ENCODE results near the gene CRAT. TPM values are rescaled to one million over a fixed set of nuclear protein-coding genes. Genes with fewer than 3 reads are reported as not detected.
"Not testable (repeated sequence)": the region's sequence is repeated elsewhere in the genome, so short reads cannot be mapped to it uniquely, and the experiment has no call there.

The CRAT gene
- total RNA-seq, 2 experiments from 2014 or later, result 13.2 to 18.9 TPM

GRCh38 chr9:129126749-129127618 lies 16.4 kb upstream of the CRAT start:
- Mint-ChIP-seq H3K36me3 (ENCODE audit: low read depth) (peaks cover 21% of the 10 kb centered on the region), H3K4me1 (peaks cover 6% of the 10 kb centered on the region), H3K27me3 (no peaks in the 10 kb centered on the region), H3K9me3 (ENCODE audit: low read depth) (no peaks in the 10 kb centered on the region), H3K27ac (no peak overlapping the region), H3K4me3 (no peak overlapping the region)
- CTCF ChIA-PET, result interaction anchor here (0.5 to 3.2 kb wide), 5 partner anchors 13 to 770 kb away, joined by 3 to 11 read pairs (median 4); no protein-coding TSS in a partner anchor
- ATAC-seq (no peak), DNase-seq (no peak)
- POLR2A ChIA-PET, result interaction anchor here (0.7 kb wide), 1 partner anchor 388 kb away, joined by 3 read pairs; no protein-coding TSS in a partner anchor
- intact Hi-C loops (cut with DNase I, micrococcal nuclease), result no loop called here

DNA sequence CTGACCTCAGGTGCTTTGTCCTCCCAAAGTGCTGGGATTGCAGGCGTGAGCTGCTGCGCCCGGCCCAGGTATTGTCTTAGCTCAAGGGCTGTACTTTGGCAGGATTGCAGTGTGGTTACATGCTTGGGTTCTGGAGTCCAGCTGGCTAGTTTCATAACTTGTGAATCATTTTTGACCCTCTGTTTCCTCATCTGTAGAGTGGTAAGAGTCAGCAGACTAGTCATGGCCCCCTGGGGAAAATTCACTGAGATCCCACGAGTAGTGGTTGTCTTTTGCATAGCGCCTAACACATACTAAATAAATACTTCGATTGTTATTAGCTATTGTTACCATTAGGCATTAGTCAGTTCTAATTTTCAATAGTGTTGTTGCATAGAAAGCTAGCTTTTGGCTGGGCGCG lies 14.9 kb upstream of the CRAT start:
- ATAC-seq, result no peak
- H3K36me3 Mint-ChIP-seq (ENCODE audit: low read depth), result peaks cover 23% of the 10 kb centered on the region
- no peak overlapping the region for H3K27ac Mint-ChIP-seq
- intact Hi-C loops (cut with DNase I, micrococcal nuclease), result no loop called here
- no peaks in the 10 kb centered on the region for H3K4me1 Mint-ChIP-seq
- no peaks in the 10 kb centered on the region for H3K9me3 Mint-ChIP-seq (ENCODE audit: low read depth)
- POLR2A ChIA-PET, result no interaction called here
- CTCF ChIA-PET, result interaction anchor here (0.8 to 3.2 kb wide), 3 partner anchors 13 to 17 kb away, joined by 4 to 13 read pairs (median 7); no protein-coding TSS in a partner anchor
- DNase-seq, result no peak
- H3K4me3 Mint-ChIP-seq, result no peak overlapping the region
- H3K27me3 Mint-ChIP-seq, result no peaks in the 10 kb centered on the region

DNA sequence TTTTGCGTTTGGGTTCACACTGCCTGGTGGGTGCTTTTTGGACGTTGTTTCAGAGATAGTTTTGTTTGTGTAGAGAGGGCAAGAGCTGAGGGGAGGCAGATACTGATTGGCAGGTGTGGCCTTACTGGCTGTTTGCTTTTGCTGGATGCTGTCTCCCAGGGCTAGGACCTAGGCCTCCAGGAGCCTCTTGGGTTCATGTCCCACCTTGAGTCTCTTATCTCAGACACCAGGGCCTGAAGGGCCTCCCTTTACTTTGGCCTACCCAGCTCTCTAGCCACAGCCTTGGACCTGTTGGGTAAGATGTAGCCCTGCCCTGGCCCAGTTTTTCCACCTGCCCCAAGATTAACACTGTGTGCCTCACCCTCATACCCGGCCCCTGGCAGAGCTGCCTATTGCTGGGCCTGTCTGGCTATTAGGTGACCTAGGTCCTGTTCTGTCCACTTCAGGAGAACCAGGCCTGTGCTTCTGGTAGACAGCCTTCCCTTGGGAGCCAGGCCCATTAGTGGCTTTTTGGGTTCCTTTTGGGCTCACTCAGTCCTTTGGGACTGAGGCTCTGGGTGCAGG lies 14.0 kb upstream of the CRAT start:
- no peaks in the 10 kb centered on the region for H3K9me3 Mint-ChIP-seq (ENCODE audit: low read depth)
- CTCF ChIA-PET, result interaction anchor here (0.6 to 2.2 kb wide), 2 partner anchors 18 to 46 kb away, joined by 4 to 13 read pairs; no protein-coding TSS in a partner anchor
- DNase-seq, result no peak
- no peak for ATAC-seq
- intact Hi-C loops (cut with DNase I, micrococcal nuclease), result no loop called here
- no peaks in the 10 kb centered on the region for H3K27me3 Mint-ChIP-seq
- POLR2A ChIA-PET, result no interaction called here
- H3K36me3 Mint-ChIP-seq (ENCODE audit: low read depth), result peaks cover 23% of the 10 kb centered on the region
- no peak overlapping the region for H3K4me3 Mint-ChIP-seq
- no peaks in the 10 kb centered on the region for H3K4me1 Mint-ChIP-seq
- no peak overlapping the region for H3K27ac Mint-ChIP-seq

DNA sequence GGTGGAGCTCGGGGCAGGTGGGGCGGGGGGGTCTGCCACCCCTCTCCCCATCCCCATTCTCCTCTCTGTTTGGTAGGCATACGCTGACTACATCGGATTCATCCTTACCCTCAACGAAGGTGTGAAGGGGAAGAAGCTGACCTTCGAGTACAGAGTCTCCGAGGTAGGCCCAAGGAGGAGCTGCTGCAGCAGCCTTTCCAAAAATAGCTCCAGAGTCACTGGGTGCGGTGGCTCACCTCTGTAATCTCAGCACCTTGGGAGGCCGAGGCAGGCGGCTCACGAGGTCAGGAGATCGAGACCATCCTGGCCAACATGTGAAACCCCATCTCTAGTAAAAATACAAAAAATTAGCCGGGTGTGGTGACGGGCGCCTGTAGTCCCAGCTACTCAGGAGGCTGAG lies 12.4 kb upstream of the CRAT start:
- CTCF ChIA-PET, result interaction anchor here (1.8 to 5.7 kb wide), 3 partner anchors 8 to 20 kb away, joined by 7 to 39 read pairs (median 7); no protein-coding TSS in a partner anchor
- H3K27me3 Mint-ChIP-seq; DNase-seq; H3K9me3 Mint-ChIP-seq (ENCODE audit: low read depth); H3K4me3 Mint-ChIP-seq; intact Hi-C loops (cut with DNase I, micrococcal nuclease); H3K27ac Mint-ChIP-seq; H3K4me1 Mint-ChIP-seq; ATAC-seq; POLR2A ChIA-PET: not testable (repeated sequence)
- peaks cover 19% of the 10 kb centered on the region for H3K36me3 Mint-ChIP-seq (ENCODE audit: low read depth)

GRCh38 chr9:129122133-129122532 lies 11.5 kb upstream of the CRAT start:
- no peak for ATAC-seq
- no peaks in the 10 kb centered on the region for H3K9me3 Mint-ChIP-seq (ENCODE audit: low read depth)
- peaks cover 15% of the 10 kb centered on the region for H3K36me3 Mint-ChIP-seq (ENCODE audit: low read depth)
- intact Hi-C loops (cut with DNase I, micrococcal nuclease), result no loop called here
- no peak overlapping the region for H3K4me3 Mint-ChIP-seq
- ChIA-PET POLR2A (no interaction called here), CTCF (interaction anchor here (0.7 to 5.7 kb wide), 5 partner anchors 9 to 448 kb away, joined by 3 to 39 read pairs (median 7); no protein-coding TSS in a partner anchor)
- no peaks in the 10 kb centered on the region for H3K27me3 Mint-ChIP-seq
- no peak overlapping the region for H3K27ac Mint-ChIP-seq
- no peak for DNase-seq
- peaks cover 3% of the 10 kb centered on the region for H3K4me1 Mint-ChIP-seq

GRCh38 chr9:129121483-129121882 lies 10.9 kb upstream of the CRAT start:
- ChIA-PET POLR2A (no interaction called here), CTCF (interaction anchor here (0.9 to 5.7 kb wide), 4 partner anchors 10 to 21 kb away, joined by 3 to 39 read pairs (median 7); no protein-coding TSS in a partner anchor)
- intact Hi-C loops (cut with DNase I, micrococcal nuclease), result no loop called here
- Mint-ChIP-seq H3K9me3 (ENCODE audit: low read depth) (no peaks in the 10 kb centered on the region), H3K27me3 (no peaks in the 10 kb centered on the region), H3K36me3 (ENCODE audit: low read depth) (peaks cover 15% of the 10 kb centered on the region), H3K4me1 (peaks cover 3% of the 10 kb centered on the region), H3K27ac (no peak overlapping the region), H3K4me3 (no peak overlapping the region)
- DNase-seq, result no peak
- no peak for ATAC-seq

DNA sequence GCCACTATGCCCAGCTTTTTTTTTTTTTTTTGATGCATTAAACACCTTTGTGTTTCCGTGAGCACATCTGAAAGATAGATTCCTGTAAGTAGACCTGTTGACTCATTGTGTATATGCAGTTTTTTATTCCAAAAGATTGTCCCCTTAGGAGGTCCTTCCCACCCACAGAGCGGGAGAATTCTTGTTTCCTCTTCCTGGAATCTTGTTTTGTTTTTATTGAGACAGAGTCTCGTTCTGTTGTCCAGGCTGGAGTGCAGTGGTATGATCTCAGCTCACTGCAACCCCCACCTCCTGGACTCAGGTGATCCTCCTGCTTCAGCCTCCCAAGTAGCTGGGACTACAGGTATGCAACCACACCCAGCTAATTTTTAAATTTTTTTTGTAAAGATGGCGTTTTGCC lies 8.2 kb upstream of the CRAT start:
- no peak for DNase-seq
- peaks cover 20% of the 10 kb centered on the region for H3K4me1 Mint-ChIP-seq
- no peaks in the 10 kb centered on the region for H3K9me3 Mint-ChIP-seq (ENCODE audit: low read depth)
- no peak overlapping the region for H3K4me3 Mint-ChIP-seq
- ChIA-PET CTCF (interaction anchor here (0.7 to 5.7 kb wide), 2 partner anchors 12 to 20 kb away, joined by 6 to 39 read pairs; no protein-coding TSS in a partner anchor), POLR2A (no interaction called here)
- intact Hi-C loops (cut with DNase I, micrococcal nuclease), result no loop called here
- no peak overlapping the region for H3K27ac Mint-ChIP-seq
- H3K27me3 Mint-ChIP-seq, result no peaks in the 10 kb centered on the region
- ATAC-seq, result no peak
- peaks cover 10% of the 10 kb centered on the region for H3K36me3 Mint-ChIP-seq (ENCODE audit: low read depth)

DNA sequence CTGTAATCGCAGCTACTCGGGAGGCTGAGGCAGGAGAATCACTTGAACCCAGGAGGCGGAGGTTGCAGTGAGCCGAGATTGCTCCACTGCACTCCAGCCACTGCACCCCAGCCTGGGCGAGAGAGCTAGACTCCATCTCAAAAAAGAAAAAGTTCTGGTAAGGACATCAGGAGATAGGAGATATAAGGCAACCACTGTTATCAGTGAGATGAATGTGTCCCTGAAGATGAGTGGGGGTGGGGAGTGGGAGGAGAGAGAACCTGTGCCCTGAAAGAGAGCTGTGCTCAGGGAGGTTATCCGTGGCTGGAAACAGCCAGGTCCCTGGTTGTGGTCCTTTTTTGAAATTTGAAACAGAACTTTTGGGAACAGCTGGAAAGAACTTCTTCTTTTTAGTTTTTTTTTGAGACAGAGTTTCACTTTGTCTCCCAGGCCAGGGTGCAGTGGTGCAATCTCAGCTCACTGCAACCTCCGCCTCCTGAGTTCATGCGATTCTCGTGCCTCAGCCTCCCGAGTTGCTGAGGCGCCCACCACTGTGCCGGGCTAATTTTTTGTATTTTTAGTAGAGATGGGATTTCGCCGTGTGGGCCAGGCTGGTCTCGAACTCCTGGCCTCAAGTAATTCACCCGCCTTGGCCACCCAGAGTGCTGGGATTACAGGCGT lies 3.2 kb upstream of the CRAT start:
- H3K4me3 Mint-ChIP-seq, result no peak overlapping the region
- DNase-seq (no peak), ATAC-seq (no peak)
- peaks cover 40% of the 10 kb centered on the region for H3K4me1 Mint-ChIP-seq
- no peaks in the 10 kb centered on the region for H3K9me3 Mint-ChIP-seq (ENCODE audit: low read depth)
- H3K27ac Mint-ChIP-seq, result no peak overlapping the region
- H3K27me3 Mint-ChIP-seq, result no peaks in the 10 kb centered on the region
- ChIA-PET CTCF (interaction anchor here (1.5 to 1.7 kb wide), 2 partner anchors 18 to 523 kb away, joined by 7 to 12 read pairs; no protein-coding TSS in a partner anchor), POLR2A (no interaction called here)
- no peaks in the 10 kb centered on the region for H3K36me3 Mint-ChIP-seq (ENCODE audit: low read depth)
- intact Hi-C loops (cut with DNase I, micrococcal nuclease), result no loop called here

DNA sequence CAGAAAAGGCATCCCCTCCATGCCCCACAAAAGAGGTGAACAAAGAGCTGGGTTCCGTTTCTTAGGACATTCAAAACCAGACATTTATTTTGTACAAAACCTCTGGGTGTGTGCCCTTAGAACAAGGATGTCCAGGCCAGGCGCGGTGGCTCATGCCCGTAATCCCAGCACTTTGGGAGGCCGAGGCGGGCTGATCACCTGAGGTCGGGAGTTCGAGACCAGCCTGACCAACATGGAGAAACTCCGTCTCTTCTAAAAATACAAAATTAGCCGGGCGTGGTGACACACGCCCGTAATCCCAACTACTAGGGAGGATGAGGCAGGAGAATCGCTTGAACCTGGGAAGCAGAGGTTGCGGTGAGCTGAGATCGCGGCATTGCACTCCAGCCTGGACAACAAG lies 1.9 kb upstream of the CRAT start:
- H3K4me1 Mint-ChIP-seq, result peaks cover 39% of the 10 kb centered on the region
- ChIA-PET CTCF (interaction anchor here (1.1 to 1.7 kb wide), 2 partner anchors 19 to 30 kb away, joined by 3 to 12 read pairs; no protein-coding TSS in a partner anchor), POLR2A (interaction anchor here (0.6 to 0.8 kb wide), 4 partner anchors 15 to 1086 kb away, joined by 3 to 5 read pairs (median 4); no protein-coding TSS in a partner anchor)
- H3K27ac Mint-ChIP-seq, result peak overlapping the region; percentile 90
- H3K36me3 Mint-ChIP-seq (ENCODE audit: low read depth); H3K27me3 Mint-ChIP-seq; intact Hi-C loops (cut with DNase I, micrococcal nuclease); ATAC-seq; DNase-seq; H3K9me3 Mint-ChIP-seq (ENCODE audit: low read depth): not testable (repeated sequence)
- H3K4me3 Mint-ChIP-seq, result peak overlapping the region; percentile 93

GRCh38 chr9:129111528-129112151 lies 1.0 kb upstream of the CRAT start:
- intact Hi-C loops (cut with DNase I, micrococcal nuclease), result loop anchor here (1.0 to 2.0 kb wide), 10 partner anchors 31 to 515 kb away; partner anchors contain the start of genes DOLK (in 1 of the 2), DOLPP1 (in 1 of the 2), LRRC8A (in 1 of the 2) and MIGA2 (in 1 of the 2)
- H3K27ac Mint-ChIP-seq, result peak overlapping the region; percentile 90
- POLR2A ChIA-PET, result no interaction called here
- ATAC-seq, result no peak
- peaks cover 39% of the 10 kb centered on the region for H3K4me1 Mint-ChIP-seq
- no peaks in the 10 kb centered on the region for H3K9me3 Mint-ChIP-seq (ENCODE audit: low read depth)
- H3K27me3 Mint-ChIP-seq, result no peaks in the 10 kb centered on the region
- CTCF ChIA-PET, result interaction anchor here (0.8 to 1.5 kb wide), 3 partner anchors 20 to 28 kb away, joined by 3 to 4 read pairs (median 3); no protein-coding TSS in a partner anchor
- peak; percentile 56 for DNase-seq
- H3K4me3 Mint-ChIP-seq, result peak overlapping the region; percentile 93
- no peaks in the 10 kb centered on the region for H3K36me3 Mint-ChIP-seq (ENCODE audit: low read depth)
